Osteoblast (primary cell): ENCODE measurements around the gene KRT6C. TPM values are rescaled to one million over a fixed set of nuclear protein-coding genes. Genes with fewer than 3 reads are reported as not detected.

Experiments used
- DNase-seq: peaks from one replicate; pipeline ENCODE4 v3.0.0; 2011; ENCODE audit warnings: low spot score, mixed read lengths; ENCODE audit not compliant: insufficient read length; ENCODE audit errors: missing footprints
- H2AFZ ChIP-seq: 2 replicates; pipeline ENCODE4 v1.6.0; 2011; ENCODE audit warnings: mild to moderate bottlenecking, low read length
- H3K27ac ChIP-seq: 2 replicates; pipeline ENCODE4 v1.5.1; 2011; ENCODE audit warnings: mild to moderate bottlenecking, low read depth, low read length, moderate library complexity
- H3K27me3 ChIP-seq: 2 replicates; pipeline ENCODE4 v1.6.0; 2012; ENCODE audit warnings: mild to moderate bottlenecking, control low read depth, inconsistent platforms, low read length, moderate library complexity; ENCODE audit not compliant: insufficient read depth
- H3K36me3 ChIP-seq: 2 replicates; pipeline ENCODE4 v1.5.1; 2011; ENCODE audit warnings: mild to moderate bottlenecking, low read length, control low read depth, moderate library complexity; ENCODE audit not compliant: insufficient read depth
- H3K4me1 ChIP-seq: 2 replicates; pipeline ENCODE4 v1.5.1; 2011; ENCODE audit warnings: mild to moderate bottlenecking, low read length, control low read depth, moderate library complexity; ENCODE audit not compliant: insufficient read depth
- H3K4me2 ChIP-seq: 2 replicates; pipeline ENCODE4 v1.6.0; 2011; ENCODE audit warnings: mild to moderate bottlenecking, low read length; ENCODE audit not compliant: insufficient read depth
- H3K4me3 ChIP-seq: fragments of 200-600 bp; sonication (generic); 3 replicates; pipeline ENCODE4 v1.5.1; 2012; ENCODE audit warnings: mild to moderate bottlenecking, low read length, inconsistent platforms; ENCODE audit not compliant: insufficient read depth
- H3K79me2 ChIP-seq: 2 replicates; pipeline ENCODE4 v1.6.0; 2012; ENCODE audit warnings: mild to moderate bottlenecking, low read length, control low read depth, inconsistent platforms; ENCODE audit not compliant: insufficient read depth
- H3K9me3 ChIP-seq: 2 replicates; pipeline ENCODE4 v1.5.1; 2011; ENCODE audit warnings: low read depth, low read length, control low read depth
- H4K20me1 ChIP-seq: 2 replicates; pipeline ENCODE4 v1.6.0; 2012; ENCODE audit warnings: mild to moderate bottlenecking, low read length, control low read depth; ENCODE audit not compliant: insufficient read depth
- CTCF ChIP-seq: IDR thresholded peaks from 2 replicates; pipeline ENCODE4 v1.5.1; 2011; ENCODE audit warnings: mild to moderate bottlenecking, low read depth, low read length, moderate library complexity; ENCODE audit errors: extremely low read depth
- total RNA-seq: library from RNA; depleted of rRNA; stranded (reverse); fragments of >200 nt; gene quantifications from 2 replicates; pipeline ENCODE4 v1.2.3, GENCODE V29; 2012

KRT6C gene
- total RNA-seq, 1 donor, result not detected

- peaks cover 44% of the 10 kb centered on the region for H3K27me3 ChIP-seq
- no peak overlapping the region for H2AFZ ChIP-seq
- no peaks in the 10 kb centered on the region for H3K9me3 ChIP-seq
- no peak overlapping the region for H3K27ac ChIP-seq
- no peaks in the 10 kb centered on the region for H3K36me3 ChIP-seq
- H3K4me3 ChIP-seq, result no peak overlapping the region
- TF ChIP-seq CTCF, result no peak
- H3K79me2 ChIP-seq, result no peaks in the 10 kb centered on the region
- H4K20me1 ChIP-seq, result no peaks in the 10 kb centered on the region
- DNase-seq, result no peak
- H3K4me2 ChIP-seq, result no peak overlapping the region
- peaks cover 5% of the 10 kb centered on the region for H3K4me1 ChIP-seq
These were observed 40.0 kb downstream of the KRT6C start for GRCh38 chr12:52433501-52434080.

DNA sequence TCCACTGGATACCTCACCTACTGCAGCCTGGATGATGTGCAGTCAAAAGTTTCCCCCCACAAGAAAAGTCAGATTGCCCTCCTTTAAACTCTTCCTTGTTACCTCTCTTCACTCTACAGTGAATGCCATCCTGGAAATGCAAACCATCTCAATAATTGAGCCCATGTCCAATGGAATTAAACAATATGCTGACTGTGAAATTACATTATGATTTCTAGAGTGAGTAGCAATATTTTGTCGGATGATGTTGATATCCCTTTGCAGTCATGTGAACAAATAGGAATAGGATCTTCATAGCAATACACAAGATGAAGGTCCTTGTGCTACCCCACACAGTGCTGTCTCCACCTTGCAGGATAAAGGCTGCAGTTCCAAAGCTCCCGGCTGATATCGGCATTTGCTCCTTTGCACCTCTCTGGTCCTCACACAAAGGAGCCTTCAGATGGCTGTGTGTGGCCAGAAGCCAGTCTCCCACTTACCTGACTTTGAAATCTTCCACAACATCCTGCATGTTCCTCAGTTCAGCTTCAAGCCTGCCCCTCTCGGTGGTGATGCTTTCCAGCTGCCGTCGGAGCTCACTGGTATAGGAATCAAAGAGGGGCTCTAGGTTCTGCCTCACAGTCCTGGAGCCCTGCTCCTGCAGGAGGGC lies 40.9 kb downstream of the KRT6C start:
- no peak for DNase-seq
- Histone ChIP-seq H3K27me3 (peaks cover 53% of the 10 kb centered on the region), H3K4me1 (peaks cover 5% of the 10 kb centered on the region), H3K27ac (no peak overlapping the region), H3K36me3 (no peaks in the 10 kb centered on the region), H3K9me3 (no peaks in the 10 kb centered on the region), H2AFZ (no peak overlapping the region), H3K4me3 (no peak overlapping the region), H3K79me2 (no peaks in the 10 kb centered on the region), H3K4me2 (no peak overlapping the region), H4K20me1 (no peaks in the 10 kb centered on the region)
- TF ChIP-seq CTCF, result no peak

DNA sequence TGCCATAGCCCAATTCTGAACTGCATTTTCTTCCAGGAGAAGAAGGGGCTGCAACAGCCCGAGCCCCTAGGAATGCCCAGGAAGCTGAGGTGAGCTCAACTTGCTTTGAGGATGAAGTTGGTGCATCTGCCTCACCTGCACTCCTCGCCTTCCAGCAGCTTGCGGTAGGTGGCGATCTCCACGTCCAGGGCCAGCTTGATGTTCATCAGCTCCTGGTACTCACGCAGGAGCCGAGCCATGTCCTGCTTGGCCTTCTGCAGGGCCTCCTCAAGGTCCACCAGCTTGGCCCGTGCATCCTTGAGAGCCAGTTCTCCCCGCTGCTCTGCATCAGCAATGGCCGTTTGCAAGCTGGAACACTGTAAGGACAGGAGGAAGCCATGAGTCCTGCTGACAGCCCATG lies 45.5 kb downstream of the KRT6C start:
- H2AFZ ChIP-seq, result no peak overlapping the region
- H3K4me2 ChIP-seq, result no peak overlapping the region
- peaks cover 56% of the 10 kb centered on the region for H3K27me3 ChIP-seq
- no peak for TF ChIP-seq CTCF
- no peaks in the 10 kb centered on the region for H3K79me2 ChIP-seq
- H3K4me1 ChIP-seq, result peaks cover 3% of the 10 kb centered on the region
- no peak overlapping the region for H3K4me3 ChIP-seq
- no peaks in the 10 kb centered on the region for H3K36me3 ChIP-seq
- H3K9me3 ChIP-seq, result no peaks in the 10 kb centered on the region
- no peak overlapping the region for H3K27ac ChIP-seq
- no peak for DNase-seq
- H4K20me1 ChIP-seq, result no peaks in the 10 kb centered on the region

DNA sequence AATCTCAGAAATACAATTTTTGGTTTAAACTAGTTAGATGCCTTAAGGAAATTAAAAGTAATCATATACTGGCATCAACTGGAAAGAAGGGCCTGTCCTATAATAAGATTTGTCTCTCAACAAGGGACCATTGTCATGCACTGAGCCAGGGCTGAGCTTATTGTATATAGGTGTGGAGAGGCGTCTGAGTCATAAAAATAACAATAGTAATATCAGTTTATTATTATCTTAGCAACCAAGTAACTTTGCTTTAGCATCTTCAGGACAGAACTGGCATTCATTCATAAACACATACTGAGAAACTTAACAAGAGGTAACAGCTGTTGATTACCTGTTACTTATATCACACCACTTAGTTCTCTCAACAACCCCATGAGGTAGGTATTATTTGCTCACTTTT lies 46.5 kb downstream of the KRT6C start:
- Histone ChIP-seq H3K9me3 (no peaks in the 10 kb centered on the region), H2AFZ (no peak overlapping the region), H4K20me1 (no peaks in the 10 kb centered on the region), H3K27ac (no peak overlapping the region), H3K4me2 (no peak overlapping the region), H3K79me2 (no peaks in the 10 kb centered on the region), H3K4me1 (peaks cover 3% of the 10 kb centered on the region), H3K4me3 (no peak overlapping the region), H3K36me3 (no peaks in the 10 kb centered on the region), H3K27me3 (peaks cover 46% of the 10 kb centered on the region)
- TF ChIP-seq CTCF, result no peak
- DNase-seq, result no peak
